GM21576 (cell line): ENCODE data around the gene CENPX.
"Not testable (repeated sequence)": the region's sequence is repeated elsewhere in the genome, so short reads cannot be mapped to it uniquely, and the experiment has no call there.

Experiments used
- ATAC-seq: cut with Tn5 transposase; IDR thresholded peaks from one replicate; pipeline ENCODE4 v1.9.1; 2021; ENCODE audit warnings: mild to moderate bottlenecking, moderate library complexity; ENCODE audit not compliant: unreplicated experiment

Gene CENPX

GRCh38 chr17:82041144-82041814, 18.6 kb upstream of the CENPX start:
- ATAC-seq: no peak

- ATAC-seq: no peak
These were observed 17.1 kb upstream of the CENPX start for GRCh38 chr17:82039695-82040299.

- ATAC-seq: not testable (repeated sequence)
These were observed 16.2 kb upstream of the CENPX start for GRCh38 chr17:82038796-82039409.

- no peak for ATAC-seq
These were observed 15.2 kb upstream of the CENPX start for GRCh38 chr17:82037889-82038195.

GRCh38 chr17:82037092-82037888, 14.6 kb upstream of the CENPX start, which contains the start of gene DCXR:
Gene DCXR, minus strand, starts transcription at chr17:82037697. Its CDS starts 15 bp downstream, at chr17:82037682.
- peak; percentile 87 for ATAC-seq

- ATAC-seq: no peak
These were observed 14.0 kb upstream of the CENPX start for GRCh38 chr17:82036634-82037091.

GRCh38 chr17:82035956-82036633, 13.4 kb upstream of the CENPX start:
- ATAC-seq: no peak

GRCh38 chr17:82035488-82035887, 12.8 kb upstream of the CENPX start:
- ATAC-seq: no peak

- ATAC-seq: no peak
These were observed 11.8 kb upstream of the CENPX start for GRCh38 chr17:82034371-82035011.

GRCh38 chr17:82033359-82034085, 10.8 kb upstream of the CENPX start:
- ATAC-seq: no peak

- ATAC-seq: no peak
These were observed 9.4 kb upstream of the CENPX start for GRCh38 chr17:82031885-82032627.

- no peak for ATAC-seq
These were observed 8.7 kb upstream of the CENPX start, which contains the start of gene RAC3 for GRCh38 chr17:82031303-82031884. Gene RAC3, plus strand, starts transcription at chr17:82031678. Its CDS starts 84 bp downstream, at chr17:82031762.

- peak; percentile 58 for ATAC-seq
These were observed 8.0 kb upstream of the CENPX start for GRCh38 chr17:82030470-82031302.

- no peak for ATAC-seq
These were observed 7.4 kb upstream of the CENPX start for GRCh38 chr17:82029990-82030469.

GRCh38 chr17:82029391-82029790, 6.7 kb upstream of the CENPX start:
- no peak for ATAC-seq

- no peak for ATAC-seq
These were observed 6.3 kb upstream of the CENPX start for GRCh38 chr17:82028966-82029365.

- ATAC-seq: no peak
These were observed 5.6 kb upstream of the CENPX start for GRCh38 chr17:82028246-82028645.
